NCI-H748 treated with DMSO at 0.1 percent for 48 hours (cell line): ENCODE results near the gene TUBB2A.

Experiments
- DNase-seq: peaks from one replicate; lab custom pipeline; 2025; lab: John Stamatoyannopoulos, UW

The TUBB2A gene

DNA sequence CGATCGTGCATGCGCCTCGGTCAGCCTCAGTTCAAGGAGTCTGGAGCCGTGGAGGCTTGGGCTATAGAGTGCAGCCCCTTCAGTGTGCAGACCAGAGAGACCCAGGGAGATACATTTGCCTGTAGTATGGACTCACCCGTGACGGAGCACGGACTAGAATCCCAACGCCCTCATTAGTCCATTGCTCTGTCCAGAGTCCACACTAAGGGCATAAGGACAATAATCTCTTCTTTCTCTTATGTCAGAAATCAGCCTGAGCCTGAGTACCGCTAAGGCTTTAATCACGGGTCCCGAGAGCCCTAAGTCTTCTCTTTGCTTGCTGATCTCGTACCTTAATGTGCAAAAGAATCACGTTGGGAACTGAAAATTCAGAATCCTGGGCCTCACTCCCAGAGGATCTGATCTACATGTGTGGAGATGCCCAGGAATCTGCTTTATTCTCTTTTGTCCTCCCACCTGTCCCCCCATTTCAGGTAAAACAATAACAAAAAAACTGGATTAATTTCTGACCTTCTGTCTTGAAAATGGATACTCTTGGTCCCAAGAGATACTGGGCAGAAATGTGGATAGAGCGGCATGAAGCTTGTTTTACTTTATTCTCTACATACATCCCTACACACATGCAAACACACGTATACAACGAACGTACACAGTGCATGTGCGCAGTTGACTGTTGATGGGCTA is 38.2 kb downstream of the TUBB2A start:
- DNase-seq, result peak; percentile 32

DNA sequence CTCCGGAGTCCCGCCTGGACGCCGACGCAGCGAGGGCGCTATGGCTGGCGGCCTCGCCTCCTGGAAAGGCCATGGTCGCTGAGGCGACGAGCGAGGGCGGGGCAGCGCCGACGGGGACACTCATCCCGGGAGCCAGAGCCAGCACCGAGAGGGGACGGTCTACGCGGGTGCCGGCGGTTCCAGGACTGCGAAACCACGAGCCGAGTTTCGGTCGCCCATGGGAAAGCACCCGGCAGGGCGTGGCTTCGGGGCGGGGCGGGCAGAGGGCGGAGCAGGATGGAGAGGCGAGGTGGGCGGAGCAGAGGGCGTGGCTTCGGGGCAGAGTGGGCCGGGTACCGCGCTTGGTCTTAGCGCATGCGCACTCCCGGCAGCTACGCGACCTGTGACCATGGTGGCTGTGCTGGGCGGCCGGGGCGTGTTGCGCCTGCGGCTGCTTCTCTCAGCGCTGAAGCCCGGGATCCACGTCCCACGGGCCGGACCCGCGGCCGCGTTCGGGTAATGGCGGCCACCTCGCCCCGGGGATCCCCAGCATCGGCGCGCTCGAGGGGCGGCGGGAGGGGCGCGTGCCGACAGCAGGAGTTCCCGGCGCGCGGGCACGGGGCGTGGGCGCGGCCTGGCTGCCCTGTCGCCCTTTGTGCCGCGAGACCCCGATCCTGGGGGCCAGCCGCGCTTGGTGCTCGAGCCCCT is 38.8 kb downstream of the TUBB2A start, which contains the start of gene BPHL:
TSS of gene BPHL (plus strand) at position 359 of the 687 bp plus-strand sequence. CDS start at position 389, 30 bp downstream.
- DNase-seq, result peak; percentile 92

DNA sequence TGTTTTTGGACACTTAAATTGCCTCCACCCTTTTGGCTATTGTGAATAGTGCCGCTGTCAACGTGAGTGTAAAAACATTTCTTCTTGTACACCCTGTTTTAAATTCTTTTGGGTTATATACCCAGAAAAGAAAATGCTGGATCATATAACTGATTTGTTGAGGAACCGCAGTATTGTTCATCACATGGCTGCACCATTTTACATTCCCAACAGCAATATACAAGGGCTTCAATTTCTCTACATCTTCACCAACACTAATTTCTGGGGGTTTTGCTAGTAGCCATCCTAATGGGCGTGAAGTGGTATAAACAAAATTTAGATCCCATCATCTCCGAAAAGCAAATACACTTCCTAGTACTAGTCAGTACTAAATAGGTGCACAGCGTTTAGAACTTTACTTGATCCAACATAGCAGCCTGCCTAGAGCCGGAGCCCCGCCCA is 39.4 kb downstream of the TUBB2A start:
- no peak for DNase-seq

DNA sequence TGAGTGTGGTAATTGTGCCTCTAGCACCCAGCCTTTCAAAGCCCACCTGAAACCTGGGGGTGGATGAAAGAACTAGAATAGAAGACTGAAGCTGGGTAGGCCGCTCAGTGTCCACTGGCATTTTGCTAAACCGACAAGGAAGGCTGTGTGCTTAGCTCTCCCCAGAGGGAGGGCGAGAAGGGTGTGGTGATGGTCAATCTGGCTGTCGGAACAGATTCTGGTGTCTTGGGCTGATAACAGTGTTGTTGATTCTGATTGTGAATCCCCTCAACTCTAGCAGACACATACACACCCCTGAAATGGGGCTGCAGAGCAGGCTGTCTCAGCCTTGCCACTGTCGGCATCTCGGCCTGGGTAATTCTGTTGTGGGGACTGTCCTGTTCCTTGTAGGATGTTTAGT is 43.0 kb downstream of the TUBB2A start:
- no peak for DNase-seq

DNA sequence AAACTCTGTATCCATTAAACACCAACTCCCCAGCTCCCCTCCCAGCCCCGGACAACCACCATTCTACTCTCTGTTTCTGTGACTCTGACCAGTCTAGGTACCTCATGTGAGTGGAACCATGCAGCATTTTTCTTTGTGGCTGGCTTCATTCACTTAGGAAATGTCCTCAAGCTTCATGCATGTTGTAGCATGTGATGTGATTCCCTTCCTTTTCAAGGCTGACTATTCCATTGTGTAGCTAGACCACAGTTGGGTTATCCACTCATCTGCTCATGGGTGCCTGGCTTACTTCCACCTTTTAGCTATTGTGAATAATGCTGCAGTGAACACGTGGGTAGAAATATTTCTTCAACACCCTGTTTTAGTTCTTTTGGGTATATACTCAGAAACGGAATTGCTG is 47.6 kb downstream of the TUBB2A start:
- DNase-seq, result no peak

DNA sequence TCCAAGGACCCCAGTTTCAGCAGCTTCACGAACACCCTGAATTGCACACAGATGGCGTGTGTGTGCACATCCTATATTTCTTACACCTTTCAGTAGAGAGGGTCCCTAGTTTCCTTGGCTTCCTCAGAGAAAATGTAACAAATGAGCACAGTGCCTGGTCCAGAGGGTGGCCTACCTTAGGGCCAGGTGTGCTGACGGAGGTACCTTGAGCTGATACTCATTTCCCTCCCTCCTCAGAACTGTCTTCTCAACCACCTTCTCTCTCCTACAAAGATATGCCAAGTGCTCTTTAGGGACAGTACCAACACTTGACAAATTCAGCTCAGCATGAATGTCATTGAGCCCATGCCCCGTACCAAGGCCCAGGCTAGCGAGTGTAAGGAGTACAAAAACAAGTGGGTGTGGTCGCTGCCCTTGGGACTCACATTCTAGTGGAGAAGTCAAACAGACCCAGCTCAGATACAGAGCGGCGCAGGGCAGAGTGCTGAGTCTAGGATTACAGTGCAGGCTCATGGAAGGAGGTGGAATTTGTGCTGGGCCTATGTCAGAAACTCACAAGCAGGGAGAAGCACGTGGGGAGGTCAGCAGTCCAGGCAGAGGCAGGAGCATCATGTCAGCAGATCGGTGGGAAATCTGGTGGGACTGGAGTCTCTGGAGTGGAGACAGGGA is 48.5 kb downstream of the TUBB2A start:
- DNase-seq, result no peak
